IPS-NIHi7 (cell line): ENCODE results near the gene HMCN2.

Experiments used
- DNase-seq: peaks from one replicate; pipeline ENCODE4 v3.0.0; 2012; ENCODE audit warnings: mixed read lengths; ENCODE audit errors: extremely low spot score

The HMCN2 gene

DNA sequence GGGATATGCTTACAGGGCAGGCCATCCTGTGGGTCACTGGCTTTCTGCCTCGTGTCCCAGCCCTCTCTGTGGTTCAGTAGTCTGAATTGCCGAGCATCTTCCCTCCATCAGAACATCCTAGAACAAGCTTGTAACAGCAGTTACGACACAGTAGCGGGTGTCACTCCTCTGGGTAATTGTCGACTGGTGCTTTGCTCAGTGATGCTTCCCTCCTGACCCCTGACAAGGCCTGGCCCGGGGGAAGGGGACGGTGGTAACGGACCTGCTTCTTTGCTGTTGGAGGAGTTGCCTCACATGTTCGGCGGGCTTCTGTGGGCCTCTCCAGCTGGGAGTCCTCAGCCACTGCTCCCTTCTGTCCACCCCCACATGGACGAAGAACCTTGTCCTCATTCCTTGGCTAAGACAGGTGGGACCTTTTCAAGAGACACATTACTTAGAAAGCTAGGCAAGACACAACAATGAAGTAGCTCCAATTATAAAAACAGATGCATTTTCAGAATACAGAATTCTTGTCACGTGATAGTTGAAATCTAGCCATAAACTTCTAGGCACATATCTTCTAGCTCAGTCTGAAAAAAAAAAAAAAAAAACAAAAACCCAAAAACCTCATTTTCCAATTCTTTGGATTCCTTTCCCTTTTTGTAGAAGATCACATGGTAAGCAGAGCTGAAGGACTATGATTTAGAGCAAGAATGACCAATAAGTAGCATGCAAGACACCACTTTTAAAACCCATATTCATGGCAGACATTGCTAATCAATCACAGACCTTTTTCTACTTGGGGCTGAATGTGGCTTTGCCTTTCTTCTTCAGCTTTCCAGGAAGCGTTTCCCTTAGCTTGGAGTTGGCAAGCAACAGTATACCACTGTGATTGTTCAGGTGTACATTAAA lies 25.0 kb downstream of the HMCN2 start:
- no peak for DNase-seq

DNA sequence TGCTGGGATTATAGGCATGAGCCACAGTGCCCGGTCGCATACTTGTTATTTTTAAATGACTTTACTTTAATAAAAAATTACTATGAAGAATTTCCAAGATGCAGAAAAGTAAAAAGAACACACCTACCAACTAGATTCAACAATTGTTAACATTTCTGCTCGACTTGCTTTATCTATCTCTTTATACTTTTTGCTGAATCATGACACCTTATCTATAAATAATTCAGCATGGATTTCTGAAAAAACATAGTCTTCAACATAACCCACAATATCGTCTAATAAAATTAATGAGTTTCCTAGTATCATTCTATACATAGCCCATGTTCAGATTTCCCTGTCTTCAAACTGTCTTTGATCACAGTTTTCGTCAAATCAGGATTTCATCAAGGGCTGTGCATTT lies 25.9 kb downstream of the HMCN2 start:
- DNase-seq, result no peak

DNA sequence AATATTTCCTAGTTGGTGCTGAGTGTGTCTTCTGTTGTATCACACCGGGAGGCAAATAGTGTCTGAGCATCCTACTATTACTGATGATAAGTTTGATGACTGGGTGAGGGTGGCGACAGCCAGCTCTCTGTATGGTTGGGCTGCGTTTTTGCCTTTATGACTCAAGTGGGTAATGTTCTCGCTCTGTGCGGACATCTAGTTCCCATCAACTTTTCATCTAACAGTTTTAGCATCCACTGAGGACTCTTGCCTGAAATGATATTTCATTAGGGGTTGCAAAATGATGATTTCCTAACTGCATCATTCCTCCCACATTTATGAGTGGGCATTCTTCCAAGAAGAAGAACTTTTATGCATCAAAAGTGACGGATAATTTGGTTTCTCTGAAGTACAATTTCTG lies 26.5 kb downstream of the HMCN2 start:
- no peak for DNase-seq

DNA sequence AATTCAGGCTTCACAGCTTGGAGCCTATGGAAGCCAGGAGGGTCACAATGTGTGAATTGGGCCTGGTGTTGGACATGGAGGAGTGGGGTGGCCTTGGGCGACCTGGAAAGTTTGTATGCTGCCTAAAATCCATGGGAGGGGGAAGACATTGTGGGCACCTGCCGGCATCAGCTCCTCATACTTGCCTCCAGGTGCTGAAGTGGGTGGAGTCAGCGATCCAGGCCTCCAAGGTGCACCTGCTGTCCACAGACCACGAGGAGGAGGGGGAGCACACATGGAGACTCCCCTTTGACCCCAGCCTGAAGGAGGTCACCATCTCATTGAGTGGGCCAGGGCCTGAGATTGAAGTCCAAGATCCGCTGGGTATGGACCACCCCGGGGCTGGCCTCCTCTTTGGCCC lies 29.1 kb downstream of the HMCN2 start:
- no peak for DNase-seq

DNA sequence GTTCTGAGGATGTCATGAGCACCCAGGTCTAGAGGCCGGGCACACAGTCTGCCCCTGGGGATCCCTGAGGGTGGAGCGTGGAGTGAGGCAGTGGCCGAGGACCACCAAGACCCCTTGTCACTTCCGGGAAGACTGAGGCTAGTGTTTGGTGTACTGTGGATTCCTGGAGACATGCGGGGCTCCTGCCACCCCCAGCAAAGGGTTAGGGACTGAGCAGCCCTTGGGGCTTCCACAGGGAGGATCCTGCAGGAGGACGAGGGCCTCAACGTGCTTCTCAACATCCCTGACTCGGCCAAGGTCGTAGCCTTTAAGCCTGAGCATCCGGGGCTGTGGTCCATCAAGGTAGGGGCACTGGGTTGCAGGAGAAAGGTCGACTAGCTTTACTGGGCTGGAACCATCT lies 29.9 kb downstream of the HMCN2 start:
- no peak for DNase-seq

DNA sequence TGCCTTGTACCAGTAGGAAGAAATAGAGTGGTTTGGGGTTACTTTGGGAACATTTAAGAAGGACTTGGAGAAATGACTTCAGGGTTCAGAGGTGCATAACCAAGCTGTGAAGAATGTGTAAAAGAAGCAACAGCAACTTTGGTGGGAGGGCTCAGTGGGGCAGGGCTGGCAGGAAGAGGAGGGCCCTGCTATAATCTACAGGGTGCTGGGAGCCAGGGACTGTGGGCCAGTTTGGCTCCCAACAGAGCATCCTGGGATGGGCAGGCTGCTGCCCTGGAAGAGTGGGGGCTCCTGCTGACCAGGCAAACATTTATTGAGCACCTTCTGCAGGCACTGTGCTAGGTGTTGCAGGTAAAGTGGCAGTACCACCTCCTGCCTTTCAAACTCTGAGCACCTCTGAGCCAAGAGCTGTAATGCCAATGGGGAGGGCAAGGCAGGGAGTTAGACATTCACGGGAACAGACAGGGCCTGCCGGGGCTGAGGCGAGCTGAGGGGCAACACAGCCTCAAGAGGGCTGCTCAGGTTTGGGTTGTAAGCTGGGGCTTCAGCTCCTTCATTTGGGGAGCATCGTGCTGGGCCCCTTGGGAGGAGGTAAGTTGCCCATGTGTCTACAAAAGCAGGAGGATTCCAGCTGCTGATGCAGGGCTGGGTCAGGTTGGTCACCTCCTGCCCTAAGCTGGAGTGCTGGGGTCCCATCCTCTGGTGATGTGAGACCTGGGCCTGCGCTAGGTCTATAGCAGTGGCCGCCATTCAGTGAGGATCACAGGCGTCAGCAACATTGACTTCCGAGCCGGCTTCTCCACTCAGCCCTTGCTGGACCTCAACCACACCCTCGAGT lies 30.6 kb downstream of the HMCN2 start:
- no peak for DNase-seq

DNA sequence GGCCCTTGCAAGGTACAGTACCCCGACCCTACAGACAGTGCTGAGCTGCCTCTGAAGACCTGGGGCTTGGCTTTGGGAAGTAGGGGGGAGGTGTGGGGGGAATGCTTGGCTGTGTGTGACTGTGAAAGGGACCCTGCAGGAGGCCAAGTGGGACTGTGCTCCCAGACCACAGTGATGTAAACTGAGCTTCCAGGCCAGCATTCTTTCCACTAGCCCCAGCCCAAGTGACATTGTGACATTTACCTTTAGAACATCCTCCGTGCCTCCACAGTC lies 31.2 kb downstream of the HMCN2 start:
- no peak for DNase-seq

DNA sequence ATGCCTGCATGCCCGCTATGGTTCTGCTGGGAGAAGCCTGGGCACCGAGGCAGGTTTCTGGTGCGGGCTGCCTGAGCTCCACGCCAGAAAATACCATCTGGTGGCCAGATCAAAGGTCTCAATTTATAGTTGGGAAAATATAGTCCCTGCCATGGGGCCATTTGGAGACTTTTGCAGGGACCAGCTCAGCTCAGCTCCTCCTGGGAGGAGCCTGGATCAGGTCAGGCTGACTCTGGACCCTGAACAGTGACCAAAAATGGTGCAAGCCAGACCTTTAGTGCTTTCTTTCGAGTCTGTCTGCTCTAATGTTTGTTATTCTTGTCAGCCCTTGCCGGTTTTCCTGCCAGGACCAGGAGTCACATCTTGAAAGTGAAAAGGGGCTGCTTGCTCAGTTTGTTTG lies 31.8 kb downstream of the HMCN2 start:
- no peak for DNase-seq

DNA sequence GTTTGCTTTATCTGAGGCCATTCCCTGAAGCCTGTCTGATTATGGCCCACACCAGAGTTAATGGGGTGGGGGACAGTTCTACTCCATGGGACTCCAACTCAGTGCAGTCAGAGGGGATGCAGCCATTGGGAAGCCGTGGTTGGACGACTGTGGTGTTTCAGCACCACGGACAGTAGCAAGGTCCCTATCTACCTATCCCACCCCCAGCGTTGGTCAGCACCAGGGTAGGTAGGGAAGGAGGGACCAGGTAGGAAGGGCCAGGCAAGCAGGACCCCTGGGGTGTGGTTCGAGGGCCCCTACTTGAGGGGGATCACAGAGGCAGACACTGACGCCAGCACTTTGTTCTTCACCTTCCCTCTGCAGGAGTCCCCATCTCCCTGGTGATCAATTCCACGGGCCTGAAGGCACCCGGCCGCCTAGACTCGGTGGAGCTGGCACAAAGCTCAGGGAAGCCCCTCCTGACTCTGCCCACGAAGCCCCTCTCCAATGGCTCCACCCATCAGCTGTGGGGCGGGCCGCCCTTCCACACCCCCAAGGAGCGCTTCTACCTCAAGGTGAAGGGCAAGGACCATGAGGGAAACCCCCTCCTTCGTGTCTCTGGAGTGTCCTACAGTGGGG lies 33.2 kb downstream of the HMCN2 start:
- DNase-seq, result peak; percentile 90

DNA sequence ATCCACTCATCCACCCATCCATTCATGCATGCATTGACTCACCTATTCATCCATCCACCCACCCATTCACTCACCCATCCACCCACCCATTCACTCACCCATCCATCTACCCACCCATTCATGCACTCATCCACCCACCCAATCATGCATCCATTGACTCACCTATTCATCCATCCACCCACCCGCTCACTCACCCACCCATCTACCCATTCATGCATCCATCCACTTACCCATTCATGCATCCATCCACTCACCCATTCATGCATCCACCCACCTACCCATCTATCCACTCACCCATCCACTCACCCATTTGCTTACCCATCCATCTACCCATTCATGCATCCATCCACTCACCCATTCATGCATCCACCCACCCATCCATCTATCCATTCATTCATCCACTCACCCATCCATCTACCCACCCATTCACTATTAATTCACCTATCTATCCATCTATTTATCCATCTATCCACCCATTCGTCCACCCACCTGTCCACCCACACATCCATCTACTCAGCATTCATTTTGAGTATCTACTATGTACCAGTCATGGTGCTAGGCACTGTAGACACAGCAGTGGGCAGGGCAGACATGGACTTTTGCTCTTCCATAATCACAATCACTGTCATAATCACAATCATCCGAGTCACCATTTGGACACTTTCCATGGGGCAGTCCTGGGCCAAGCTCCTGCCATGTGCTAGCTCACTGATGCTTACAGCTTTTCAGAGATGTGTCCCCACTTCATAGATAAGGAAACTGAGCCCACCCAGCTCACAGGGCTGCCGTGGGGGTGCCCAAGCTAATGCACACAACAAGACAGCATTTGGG lies 34.4 kb downstream of the HMCN2 start:
- DNase-seq, result no peak

DNA sequence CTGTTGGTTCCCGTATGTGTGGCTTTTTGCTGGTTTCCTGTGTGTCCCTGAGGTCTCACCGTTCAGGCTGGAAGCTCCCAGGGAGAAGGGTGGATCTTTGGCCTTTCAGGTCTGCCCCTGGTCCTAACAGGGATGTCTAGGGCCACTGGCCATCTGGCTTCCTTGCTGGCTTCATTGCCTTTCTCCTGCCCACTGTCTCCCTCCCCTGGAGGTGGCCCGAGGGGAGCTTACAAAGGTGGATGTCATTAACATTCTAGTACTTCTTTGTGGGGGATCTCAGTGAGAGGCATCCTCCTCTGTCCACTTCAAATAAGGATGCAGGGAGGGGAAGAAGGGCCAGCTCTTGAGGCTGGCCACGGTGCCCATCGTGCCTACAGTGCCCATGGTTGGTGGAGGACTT lies 35.2 kb downstream of the HMCN2 start:
- no peak for DNase-seq

DNA sequence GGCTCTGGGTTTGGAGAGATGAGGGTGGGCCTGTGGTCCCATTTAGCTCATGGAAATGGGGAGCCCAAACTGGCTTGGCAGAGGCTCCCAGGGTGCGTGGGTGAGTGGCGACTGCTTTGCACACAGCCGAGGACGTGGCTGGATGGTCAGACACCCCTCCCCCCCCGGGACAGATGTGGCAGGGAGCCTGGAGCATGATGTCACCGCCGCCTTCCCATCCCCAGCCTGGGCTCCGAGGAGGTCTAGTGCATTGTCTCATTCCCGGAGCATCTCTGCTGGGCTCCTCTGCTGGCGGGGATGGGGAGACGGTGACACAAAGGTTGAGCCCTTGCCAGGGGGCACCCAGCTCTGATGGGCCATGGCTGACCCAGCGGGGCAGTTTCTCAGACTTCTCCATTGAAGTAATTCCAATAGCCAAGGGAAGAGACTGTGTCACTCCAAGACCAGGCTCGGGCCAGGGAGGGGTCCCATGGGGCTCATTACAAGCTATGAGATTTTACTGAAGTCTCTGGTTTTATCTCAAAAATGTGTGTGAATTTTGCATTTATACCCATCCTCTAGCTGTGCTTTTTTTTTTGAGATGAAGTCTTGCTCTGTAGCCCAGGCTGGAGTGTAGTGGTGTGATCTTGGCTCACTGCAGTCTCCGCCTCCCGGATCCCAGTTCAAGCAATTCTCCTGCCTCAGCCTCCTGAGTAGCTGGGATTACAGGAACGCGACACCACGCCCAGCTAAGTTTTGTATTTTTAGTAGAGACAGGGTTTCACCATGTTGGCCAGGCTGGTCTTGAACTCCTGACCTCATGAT lies 36.1 kb downstream of the HMCN2 start:
- no peak for DNase-seq

DNA sequence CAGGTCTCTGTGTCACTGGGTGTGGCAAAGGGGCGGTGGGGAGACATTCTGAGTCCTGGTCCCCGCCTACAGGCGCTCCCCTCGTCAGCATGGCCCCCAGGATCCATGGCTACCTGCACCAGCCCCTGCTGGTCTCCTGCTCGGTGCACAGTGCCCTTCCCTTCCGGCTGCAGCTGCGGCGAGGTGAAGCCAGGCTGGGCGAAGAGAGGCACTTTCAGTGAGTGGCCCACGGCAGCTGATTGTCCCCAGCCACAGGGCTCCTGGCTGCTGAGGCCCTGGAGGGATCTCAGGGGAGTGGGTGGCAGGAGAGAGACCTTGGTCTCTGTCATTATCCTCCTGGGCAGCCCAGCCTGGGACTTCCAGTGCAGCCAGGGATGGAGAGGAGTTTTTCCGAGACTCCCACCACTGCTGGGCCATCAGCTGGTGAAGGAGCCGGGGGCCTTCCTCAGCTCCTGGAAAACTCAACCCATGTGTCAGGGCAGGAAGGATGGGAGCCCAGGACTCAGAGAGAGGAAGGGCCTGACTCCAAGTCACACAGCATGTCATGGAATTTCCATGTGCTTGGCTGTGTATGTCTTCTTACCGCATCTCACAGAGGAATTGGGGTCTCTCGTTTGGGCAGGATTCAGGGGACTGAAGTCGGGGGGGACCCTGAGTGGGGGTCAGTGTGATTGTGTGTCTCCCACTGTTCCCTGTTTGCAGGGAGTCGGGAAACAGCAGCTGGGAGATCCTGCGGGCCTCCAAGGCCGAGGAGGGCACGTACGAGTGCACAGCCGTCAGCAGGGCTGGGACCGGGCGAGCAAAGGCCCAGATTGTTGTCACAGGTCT lies 37.4 kb downstream of the HMCN2 start:
- DNase-seq, result no peak

DNA sequence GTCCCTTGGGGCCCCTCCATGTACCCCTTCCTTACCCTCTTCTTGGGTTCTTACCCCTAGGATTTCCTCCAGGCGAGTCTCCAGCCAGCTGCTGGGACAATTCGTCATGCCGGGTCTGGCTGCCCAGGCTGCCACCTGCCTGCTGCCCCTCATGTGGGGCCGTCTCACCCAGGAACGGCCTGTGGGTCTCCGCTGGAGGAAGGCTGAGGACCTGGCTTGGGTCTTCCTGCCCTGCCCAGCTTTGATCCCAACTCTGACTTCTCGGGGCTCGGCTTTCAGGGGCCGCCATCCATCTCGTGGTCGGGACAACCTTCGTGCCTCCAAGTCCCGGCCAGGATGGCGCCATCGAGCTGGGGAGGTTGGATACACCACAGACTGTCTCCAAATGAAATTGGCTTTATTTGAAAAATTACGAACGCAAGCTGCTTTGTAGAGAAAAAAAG lies 38.1 kb downstream of the HMCN2 start:
- DNase-seq, result no peak

DNA sequence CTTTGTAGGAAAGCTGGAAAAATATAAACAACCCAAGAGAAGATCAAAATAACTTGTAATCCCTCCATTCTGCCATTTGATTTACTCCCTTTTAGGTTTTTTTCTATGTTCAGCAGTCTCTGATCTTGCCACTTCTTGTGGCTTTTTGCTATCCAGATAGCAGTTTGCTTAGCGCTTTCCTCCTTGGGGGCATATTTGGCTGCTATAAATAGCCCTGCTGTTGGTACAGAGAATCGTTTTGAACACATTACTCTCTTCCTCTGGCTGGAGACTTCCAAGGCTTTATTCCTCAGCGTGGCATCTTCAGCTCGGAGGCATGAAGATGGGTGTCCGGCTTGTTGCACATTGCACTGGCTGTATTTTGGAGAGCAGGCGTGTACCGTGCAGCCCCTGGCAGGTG lies 38.6 kb downstream of the HMCN2 start:
- no peak for DNase-seq

DNA sequence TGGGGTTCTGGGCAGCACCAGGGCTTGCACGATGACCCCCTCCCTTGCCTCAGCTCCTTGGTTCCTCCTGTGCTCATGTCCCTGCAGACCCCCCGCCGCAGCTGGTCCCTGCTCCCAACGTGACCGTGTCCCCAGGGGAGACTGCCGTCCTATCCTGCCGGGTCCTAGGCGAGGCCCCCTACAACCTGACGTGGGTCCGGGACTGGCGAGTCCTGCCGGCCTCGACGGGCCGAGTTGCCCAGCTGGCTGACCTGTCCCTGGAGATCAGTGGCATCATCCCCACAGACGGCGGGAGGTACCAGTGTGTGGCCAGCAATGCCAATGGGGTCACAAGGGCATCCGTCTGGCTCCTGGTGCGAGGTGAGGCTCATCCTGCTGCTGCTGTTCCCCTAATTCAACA lies 39.1 kb downstream of the HMCN2 start:
- no peak for DNase-seq

DNA sequence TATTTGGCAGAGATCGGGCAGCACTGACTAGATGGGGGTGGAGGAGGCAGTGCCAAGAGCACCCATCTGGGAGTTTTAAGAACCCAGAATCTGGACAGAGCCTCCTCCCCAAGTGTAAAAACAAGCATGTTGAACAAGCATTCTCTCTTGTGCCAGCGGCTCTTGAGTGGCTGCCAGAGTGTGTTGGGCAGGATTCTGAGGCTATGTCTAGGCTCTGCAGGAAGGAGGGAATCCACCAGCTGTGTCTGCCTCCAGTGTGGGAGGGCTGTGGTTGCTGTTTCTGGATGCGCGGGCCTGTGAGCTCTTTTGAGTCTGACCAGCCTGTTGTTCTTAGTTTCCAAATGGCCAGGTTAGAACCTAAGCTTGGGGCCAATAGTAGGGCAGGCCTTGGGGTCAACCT lies 39.8 kb downstream of the HMCN2 start:
- DNase-seq, result no peak

DNA sequence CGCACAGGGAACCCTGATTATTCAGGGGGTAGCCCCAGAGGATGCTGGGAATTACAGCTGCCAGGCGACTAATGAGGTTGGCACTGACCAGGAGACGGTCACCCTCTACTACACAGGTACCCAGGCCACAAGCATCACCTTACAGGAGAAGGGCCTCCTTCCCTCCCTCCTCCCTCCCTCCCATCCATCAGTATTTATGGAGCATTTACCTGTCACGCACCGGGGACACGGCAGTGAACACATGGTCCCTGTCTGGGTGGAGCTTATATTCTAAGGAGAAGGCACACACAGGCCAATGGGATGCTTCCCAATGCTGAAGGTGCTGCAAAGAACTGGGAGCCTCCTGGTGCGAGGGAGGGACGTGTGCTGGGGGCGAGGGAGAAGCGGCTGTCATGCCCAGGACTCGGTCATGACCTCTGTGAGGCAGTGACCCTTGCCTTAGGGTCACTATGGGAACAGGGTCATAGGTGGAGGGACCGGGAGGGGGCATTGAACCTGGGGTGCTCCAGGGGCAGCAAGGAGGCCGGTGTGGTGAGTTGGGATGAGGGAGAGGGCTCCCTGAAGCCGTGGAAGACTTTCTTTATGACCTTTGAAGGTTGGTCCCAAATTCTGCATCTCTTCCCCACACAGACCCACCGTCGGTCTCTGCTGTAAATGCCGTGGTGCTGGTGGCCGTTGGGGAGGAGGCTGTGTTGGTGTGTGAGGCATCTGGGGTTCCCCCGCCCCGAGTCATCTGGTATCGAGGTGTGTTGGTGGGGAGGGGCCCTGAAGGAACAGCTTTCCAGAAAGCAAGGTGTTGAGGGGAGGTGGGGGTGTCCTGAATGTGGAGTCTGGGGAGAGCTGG lies 41.5 kb downstream of the HMCN2 start:
- DNase-seq, result no peak

DNA sequence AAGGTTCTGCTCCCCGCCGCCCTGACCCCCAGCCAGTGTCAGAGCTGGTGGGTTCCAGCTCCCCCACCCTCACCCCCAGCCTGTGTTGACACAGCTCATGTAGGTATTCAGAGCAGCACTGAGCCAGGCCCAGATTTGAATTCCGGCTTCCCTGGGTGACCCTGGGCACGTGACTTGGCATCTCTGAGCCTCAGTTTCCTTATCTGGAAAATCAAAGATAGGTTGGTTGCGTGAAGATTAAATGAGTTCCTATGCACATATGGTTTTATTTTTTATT lies 42.0 kb downstream of the HMCN2 start:
- no peak for DNase-seq
